GM19468 (cell line): Measurements from ENCODE around the gene LTO1.

ENCODE experiments used
- ATAC-seq: cut with Tn5 transposase; IDR thresholded peaks from one replicate; pipeline ENCODE4 v1.9.1; 2021; ENCODE audit warnings: mild to moderate bottlenecking, moderate library complexity, moderate number of reproducible peaks; ENCODE audit not compliant: unreplicated experiment; ENCODE audit errors: extremely low read depth

LTO1 gene

GRCh38 chr11:69674886-69675714 is at the start of gene LTO1:
TSS of gene LTO1 (minus strand) at chr11:69675353. CDS start at chr11:69675239, 114 bp downstream.
- peak; percentile 54 for ATAC-seq

GRCh38 chr11:69721745-69722144 is 46.6 kb upstream of the LTO1 start:
- no peak for ATAC-seq

GRCh38 chr11:69721106-69721505 is 46.0 kb upstream of the LTO1 start:
- no peak for ATAC-seq

GRCh38 chr11:69718912-69719311 is 43.8 kb upstream of the LTO1 start:
- no peak for ATAC-seq

- ATAC-seq, result no peak
These were observed 43.0 kb upstream of the LTO1 start for GRCh38 chr11:69718147-69718546.

- no peak for ATAC-seq
These were observed 42.0 kb upstream of the LTO1 start for GRCh38 chr11:69716891-69717747.

GRCh38 chr11:69716099-69716498 is 40.9 kb upstream of the LTO1 start:
- ATAC-seq, result no peak

- ATAC-seq, result no peak
These were observed 40.3 kb upstream of the LTO1 start for GRCh38 chr11:69715446-69715845.

- ATAC-seq, result no peak
These were observed 37.0 kb upstream of the LTO1 start for GRCh38 chr11:69711822-69712801.

- no peak for ATAC-seq
These were observed 33.7 kb upstream of the LTO1 start for GRCh38 chr11:69708736-69709401.

GRCh38 chr11:69707176-69707575 is 32.0 kb upstream of the LTO1 start:
- no peak for ATAC-seq

GRCh38 chr11:69705901-69706787 is 31.0 kb upstream of the LTO1 start:
- ATAC-seq, result no peak

- ATAC-seq, result no peak
These were observed 30.2 kb upstream of the LTO1 start for GRCh38 chr11:69705351-69705811.

GRCh38 chr11:69704508-69705253 is 29.5 kb upstream of the LTO1 start:
- no peak for ATAC-seq

GRCh38 chr11:69703768-69704507 is 28.8 kb upstream of the LTO1 start, which contains the start of gene FGF19:
TSS of gene FGF19 (minus strand) at chr11:69704022. CDS start at chr11:69703876, 146 bp downstream.
- ATAC-seq, result no peak

- ATAC-seq, result no peak
These were observed 28.3 kb upstream of the LTO1 start for GRCh38 chr11:69703453-69703767.

GRCh38 chr11:69702769-69703452 is 27.8 kb upstream of the LTO1 start:
- no peak for ATAC-seq
